ENCODE data around the gene ATP1B3. TPM values are rescaled to one million over a fixed set of nuclear protein-coding genes. Genes with fewer than 3 reads are reported as not detected.
"Not testable (repeated sequence)": the region's sequence is repeated elsewhere in the genome, so short reads cannot be mapped to it uniquely, and the experiment has no call there.

Gene ATP1B3
- total RNA-seq, 1 donor from 2014 or later, result 30.8 TPM

- no peaks in the 10 kb centered on the region for H3K36me3 ChIP-seq (ENCODE audit: control insufficient read depth in 3 of 3, insufficient read depth in 3 of 3, low read length in 3 of 3)
- H3K27me3 ChIP-seq (ENCODE audit: control insufficient read depth in 3 of 3, insufficient read depth in 3 of 3, low read length in 3 of 3), result no peaks in the 10 kb centered on the region
- H3K9me3 ChIP-seq (ENCODE audit: control insufficient read depth in 3 of 3, low read length in 3 of 3), result no peaks in the 10 kb centered on the region
- H3K4me3 ChIP-seq (ENCODE audit: low read length in 3 of 3), result no peak overlapping the region
- H3K9ac ChIP-seq (ENCODE audit: low read depth in 1 of 3, low read length in 3 of 3), result no peak overlapping the region
- H3K4me1 ChIP-seq (ENCODE audit: control insufficient read depth in 3 of 3, insufficient read depth in 3 of 3, low read length in 3 of 3), result no peaks in the 10 kb centered on the region
- H3K27ac ChIP-seq (ENCODE audit: low read depth, low read length), result no peak overlapping the region
These were observed 30.9 kb upstream of the ATP1B3 start for GRCh38 chr3:141845407-141846049.

GRCh38 chr3:141846050-141846433 is 30.4 kb upstream of the ATP1B3 start:
- Histone ChIP-seq H3K9me3 (ENCODE audit: control insufficient read depth in 3 of 3, low read length in 3 of 3) (no peaks in the 10 kb centered on the region), H3K36me3 (ENCODE audit: control insufficient read depth in 3 of 3, insufficient read depth in 3 of 3, low read length in 3 of 3) (no peaks in the 10 kb centered on the region), H3K4me1 (ENCODE audit: control insufficient read depth in 3 of 3, insufficient read depth in 3 of 3, low read length in 3 of 3) (no peaks in the 10 kb centered on the region), H3K27ac (ENCODE audit: low read depth, low read length) (no peak overlapping the region), H3K27me3 (ENCODE audit: control insufficient read depth in 3 of 3, insufficient read depth in 3 of 3, low read length in 3 of 3) (no peaks in the 10 kb centered on the region), H3K9ac (ENCODE audit: low read depth in 1 of 3, low read length in 3 of 3) (no peak overlapping the region), H3K4me3 (ENCODE audit: low read length in 3 of 3) (no peak overlapping the region)

- H3K27ac ChIP-seq (ENCODE audit: low read depth, low read length); H3K4me3 ChIP-seq (ENCODE audit: low read length in 3 of 3); H3K27me3 ChIP-seq (ENCODE audit: control insufficient read depth in 3 of 3, insufficient read depth in 3 of 3, low read length in 3 of 3); H3K9ac ChIP-seq (ENCODE audit: low read depth in 1 of 3, low read length in 3 of 3); H3K9me3 ChIP-seq (ENCODE audit: control insufficient read depth in 3 of 3, low read length in 3 of 3); H3K4me1 ChIP-seq (ENCODE audit: control insufficient read depth in 3 of 3, insufficient read depth in 3 of 3, low read length in 3 of 3); H3K36me3 ChIP-seq (ENCODE audit: control insufficient read depth in 3 of 3, insufficient read depth in 3 of 3, low read length in 3 of 3): not testable (repeated sequence)
These were observed 28.2 kb upstream of the ATP1B3 start for GRCh38 chr3:141848159-141848748.

GRCh38 chr3:141849056-141849815 is 27.2 kb upstream of the ATP1B3 start:
- Histone ChIP-seq H3K9ac (ENCODE audit: low read depth in 1 of 3, low read length in 3 of 3) (no peak overlapping the region), H3K36me3 (ENCODE audit: control insufficient read depth in 3 of 3, insufficient read depth in 3 of 3, low read length in 3 of 3) (no peaks in the 10 kb centered on the region), H3K27ac (ENCODE audit: low read depth, low read length) (no peak overlapping the region), H3K4me1 (ENCODE audit: control insufficient read depth in 3 of 3, insufficient read depth in 3 of 3, low read length in 3 of 3) (peaks cover 0 to 3% (median 0%) of the 10 kb centered on the region in 3 donors), H3K27me3 (ENCODE audit: control insufficient read depth in 3 of 3, insufficient read depth in 3 of 3, low read length in 3 of 3) (no peaks in the 10 kb centered on the region), H3K9me3 (ENCODE audit: control insufficient read depth in 3 of 3, low read length in 3 of 3) (no peaks in the 10 kb centered on the region), H3K4me3 (ENCODE audit: low read length in 3 of 3) (no peak overlapping the region)

GRCh38 chr3:141851411-141851810 is 25.0 kb upstream of the ATP1B3 start:
- Histone ChIP-seq H3K4me1 (ENCODE audit: control insufficient read depth in 3 of 3, insufficient read depth in 3 of 3, low read length in 3 of 3) (peaks cover 0 to 3% (median 0%) of the 10 kb centered on the region in 3 donors), H3K9me3 (ENCODE audit: control insufficient read depth in 3 of 3, low read length in 3 of 3) (no peaks in the 10 kb centered on the region)

GRCh38 chr3:141853081-141853601 is 23.3 kb upstream of the ATP1B3 start:
- H3K27me3 ChIP-seq (ENCODE audit: control insufficient read depth in 3 of 3, insufficient read depth in 3 of 3, low read length in 3 of 3), result no peaks in the 10 kb centered on the region
- no peak overlapping the region for H3K4me3 ChIP-seq (ENCODE audit: low read length in 3 of 3)
- H3K9ac ChIP-seq (ENCODE audit: low read depth in 1 of 3, low read length in 3 of 3), result no peak overlapping the region
- H3K27ac ChIP-seq (ENCODE audit: low read depth, low read length), result peak overlapping the region; percentile 30
- H3K36me3 ChIP-seq (ENCODE audit: control insufficient read depth in 3 of 3, insufficient read depth in 3 of 3, low read length in 3 of 3), result no peaks in the 10 kb centered on the region
- H3K4me1 ChIP-seq (ENCODE audit: control insufficient read depth in 3 of 3, insufficient read depth in 3 of 3, low read length in 3 of 3), result peaks cover 0 to 3% (median 0%) of the 10 kb centered on the region in 3 donors
- H3K9me3 ChIP-seq (ENCODE audit: control insufficient read depth in 3 of 3, low read length in 3 of 3), result no peaks in the 10 kb centered on the region

More at GRCh38 chr3:141851411-141851810, 25.0 kb upstream of the ATP1B3 start:
- H3K27me3 ChIP-seq (ENCODE audit: control insufficient read depth in 3 of 3, insufficient read depth in 3 of 3, low read length in 3 of 3), result no peaks in the 10 kb centered on the region
- no peaks in the 10 kb centered on the region for H3K36me3 ChIP-seq (ENCODE audit: control insufficient read depth in 3 of 3, insufficient read depth in 3 of 3, low read length in 3 of 3)
- H3K4me3 ChIP-seq (ENCODE audit: low read length in 3 of 3), result no peak overlapping the region
- no peak overlapping the region for H3K9ac ChIP-seq (ENCODE audit: low read depth in 1 of 3, low read length in 3 of 3)
- H3K27ac ChIP-seq (ENCODE audit: low read depth, low read length), result no peak overlapping the region

- no peaks in the 10 kb centered on the region for H3K9me3 ChIP-seq (ENCODE audit: control insufficient read depth in 3 of 3, low read length in 3 of 3)
- H3K4me3 ChIP-seq (ENCODE audit: low read length in 3 of 3), result no peak overlapping the region
- H3K27me3 ChIP-seq (ENCODE audit: control insufficient read depth in 3 of 3, insufficient read depth in 3 of 3, low read length in 3 of 3), result no peaks in the 10 kb centered on the region
- peaks cover 0 to 3% (median 0%) of the 10 kb centered on the region in 3 donors for H3K4me1 ChIP-seq (ENCODE audit: control insufficient read depth in 3 of 3, insufficient read depth in 3 of 3, low read length in 3 of 3)
- H3K27ac ChIP-seq (ENCODE audit: low read depth, low read length), result peak overlapping the region; percentile 30
- H3K36me3 ChIP-seq (ENCODE audit: control insufficient read depth in 3 of 3, insufficient read depth in 3 of 3, low read length in 3 of 3), result no peaks in the 10 kb centered on the region
- no peak overlapping the region for H3K9ac ChIP-seq (ENCODE audit: low read depth in 1 of 3, low read length in 3 of 3)
These were observed 22.7 kb upstream of the ATP1B3 start for GRCh38 chr3:141853629-141854168.

GRCh38 chr3:141854599-141854998 is 21.8 kb upstream of the ATP1B3 start:
- Histone ChIP-seq H3K9me3 (ENCODE audit: control insufficient read depth in 3 of 3, low read length in 3 of 3) (no peaks in the 10 kb centered on the region), H3K4me1 (ENCODE audit: control insufficient read depth in 3 of 3, insufficient read depth in 3 of 3, low read length in 3 of 3) (peaks cover 0 to 3% (median 0%) of the 10 kb centered on the region in 3 donors), H3K27me3 (ENCODE audit: control insufficient read depth in 3 of 3, insufficient read depth in 3 of 3, low read length in 3 of 3) (no peaks in the 10 kb centered on the region), H3K9ac (ENCODE audit: low read depth in 1 of 3, low read length in 3 of 3) (no peak overlapping the region), H3K27ac (ENCODE audit: low read depth, low read length) (no peak overlapping the region), H3K4me3 (ENCODE audit: low read length in 3 of 3) (no peak overlapping the region), H3K36me3 (ENCODE audit: control insufficient read depth in 3 of 3, insufficient read depth in 3 of 3, low read length in 3 of 3) (no peaks in the 10 kb centered on the region)

GRCh38 chr3:141858312-141858711 is 18.1 kb upstream of the ATP1B3 start:
- Histone ChIP-seq H3K27me3 (ENCODE audit: control insufficient read depth in 3 of 3, insufficient read depth in 3 of 3, low read length in 3 of 3) (no peaks in the 10 kb centered on the region), H3K9ac (ENCODE audit: low read depth in 1 of 3, low read length in 3 of 3) (no peak overlapping the region), H3K27ac (ENCODE audit: low read depth, low read length) (no peak overlapping the region), H3K4me1 (ENCODE audit: control insufficient read depth in 3 of 3, insufficient read depth in 3 of 3, low read length in 3 of 3) (peaks cover 0 to 10% (median 3%) of the 10 kb centered on the region in 3 donors), H3K4me3 (ENCODE audit: low read length in 3 of 3) (no peak overlapping the region), H3K36me3 (ENCODE audit: control insufficient read depth in 3 of 3, insufficient read depth in 3 of 3, low read length in 3 of 3) (no peaks in the 10 kb centered on the region), H3K9me3 (ENCODE audit: control insufficient read depth in 3 of 3, low read length in 3 of 3) (no peaks in the 10 kb centered on the region)
